T1000 (cell line): ENCODE results near the gene EMX2.
"Not testable (repeated sequence)": the region's sequence is repeated elsewhere in the genome, so short reads cannot be mapped to it uniquely, and the experiment has no call there.

ENCODE experiments used
- DNase-seq: peaks from one replicate; lab custom pipeline; 2025; ENCODE audit warnings: mixed read lengths; lab: John Stamatoyannopoulos, UW

Gene EMX2

GRCh38 chr10:117542706-117543224 lies at the start of gene EMX2:
Gene EMX2 (plus strand): TSS chr10:117542746. CDS start chr10:117543268, 522 bp downstream.
- no peak for DNase-seq

GRCh38 chr10:117496031-117496430 lies 46.5 kb upstream of the EMX2 start:
- DNase-seq: no peak

- DNase-seq: peak; percentile 68
Measured at GRCh38 chr10:117496616-117497028, 45.9 kb upstream of the EMX2 start.

- no peak for DNase-seq
Measured at GRCh38 chr10:117497736-117498135, 44.8 kb upstream of the EMX2 start.

DNA sequence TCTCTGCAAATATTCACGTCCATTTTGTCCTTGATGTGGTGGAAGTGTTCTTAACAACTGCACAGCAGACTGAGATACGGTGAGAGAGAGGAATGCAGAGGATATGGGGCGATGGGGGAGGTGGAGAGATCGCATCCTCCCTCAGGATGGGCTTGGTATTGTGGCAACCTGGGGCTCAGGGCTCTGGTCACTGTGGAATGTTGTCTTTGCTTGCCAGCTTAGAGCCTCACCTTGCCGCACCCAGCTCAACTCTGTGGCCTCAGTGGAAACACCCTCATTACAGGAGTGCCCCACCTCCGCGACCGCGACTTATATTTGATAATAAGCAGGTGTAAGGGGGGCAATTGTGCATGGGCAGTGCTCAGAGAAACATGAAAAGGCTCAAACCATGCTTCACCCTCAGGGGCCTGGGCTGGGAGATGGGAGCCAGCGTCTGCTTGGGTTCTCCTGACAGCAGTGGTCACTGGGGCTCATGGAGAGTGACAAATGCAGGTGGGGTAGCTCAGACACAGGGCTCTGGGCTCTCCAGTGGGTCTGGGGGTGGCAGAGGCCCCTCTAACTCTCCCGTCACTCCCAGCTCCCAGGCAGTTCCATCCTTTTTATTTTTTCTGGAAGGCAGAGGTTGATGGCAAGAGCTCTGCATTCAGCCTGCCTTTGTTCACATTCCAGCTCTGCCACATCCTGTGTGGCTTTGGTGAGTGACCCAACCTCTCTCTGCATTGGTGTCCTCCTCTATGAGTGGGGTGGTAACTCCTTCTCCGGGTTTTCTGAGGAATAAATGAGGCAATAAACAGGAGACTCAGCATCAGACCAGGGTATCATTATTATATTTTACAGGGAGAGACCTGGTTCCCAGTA lies 43.1 kb upstream of the EMX2 start:
- DNase-seq: no peak

- DNase-seq: no peak
Measured at GRCh38 chr10:117500456-117500855, 42.1 kb upstream of the EMX2 start.

- DNase-seq: no peak
Measured at GRCh38 chr10:117501460-117502035, 41.0 kb upstream of the EMX2 start.

- no peak for DNase-seq
Measured at GRCh38 chr10:117502421-117503243, 39.9 kb upstream of the EMX2 start.

DNA sequence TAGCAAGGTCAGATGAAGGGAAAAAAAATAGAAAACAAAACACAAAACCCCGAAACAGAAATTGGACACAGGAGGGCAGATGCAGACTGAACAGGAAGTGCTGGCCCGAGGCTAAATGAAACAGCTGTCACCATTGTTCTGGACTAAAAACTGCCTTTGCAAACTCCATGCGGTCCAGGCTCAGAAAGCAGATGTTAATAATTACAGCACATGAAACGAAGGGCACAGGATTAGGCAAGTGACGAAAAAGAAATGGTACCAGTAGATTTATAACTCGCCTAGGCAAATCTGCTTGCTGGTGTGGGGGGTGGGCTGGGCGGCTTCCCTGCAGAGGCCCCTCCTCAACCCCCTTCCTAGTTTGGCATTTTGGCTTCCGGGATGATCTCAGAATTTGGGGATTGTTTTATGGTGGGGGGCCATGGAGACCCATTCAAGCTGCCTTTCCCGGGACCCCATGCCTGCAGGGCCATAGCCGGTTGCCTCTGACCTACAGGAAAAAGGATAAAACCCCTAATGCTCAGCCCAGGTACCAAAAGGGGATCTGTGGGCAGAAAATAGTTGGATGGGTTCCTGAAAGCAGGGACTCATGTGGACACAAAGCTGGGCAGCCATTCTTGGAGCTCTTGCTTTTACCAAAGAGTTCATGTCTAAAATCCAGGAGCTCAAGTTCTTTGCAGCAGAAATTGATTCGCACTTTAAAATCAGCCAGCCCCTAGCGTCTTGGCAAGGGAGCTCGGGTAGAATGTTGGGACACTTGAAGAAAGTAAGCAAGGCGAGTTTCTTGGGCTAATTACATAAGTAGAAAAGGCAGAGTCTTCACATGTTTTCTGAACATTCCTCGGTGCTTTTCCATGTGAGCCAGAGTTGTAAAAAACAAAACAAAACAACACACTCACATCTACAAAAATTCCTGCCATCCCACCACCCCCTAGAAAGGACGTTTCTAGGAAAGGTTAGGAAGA lies 39.0 kb upstream of the EMX2 start:
- no peak for DNase-seq

GRCh38 chr10:117504562-117504961 lies 38.0 kb upstream of the EMX2 start:
- DNase-seq: no peak

DNA sequence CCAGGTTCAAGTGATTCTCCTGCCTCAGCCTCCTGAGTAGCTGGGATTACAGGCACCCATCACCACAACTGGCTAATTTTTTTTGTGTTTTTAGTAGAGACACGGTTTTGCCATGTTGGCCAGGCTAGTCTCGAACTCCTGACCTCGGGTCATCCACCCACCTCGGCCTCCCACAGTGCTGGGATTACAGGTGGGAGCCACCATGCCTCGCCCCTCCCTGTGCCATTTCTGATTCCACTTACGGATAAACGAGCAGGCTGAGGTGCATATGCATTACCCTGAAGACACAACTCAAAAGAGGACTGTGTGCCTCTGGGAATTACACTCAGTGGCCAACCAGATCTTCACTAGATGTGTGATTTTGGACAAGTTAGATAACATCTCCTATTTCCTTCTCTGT lies 35.5 kb upstream of the EMX2 start:
- DNase-seq: not testable (repeated sequence)

GRCh38 chr10:117509573-117509972 lies 33.0 kb upstream of the EMX2 start:
- DNase-seq: no peak

- DNase-seq: no peak
Measured at GRCh38 chr10:117511601-117512390, 30.8 kb upstream of the EMX2 start.

- no peak for DNase-seq
Measured at GRCh38 chr10:117514971-117515370, 27.6 kb upstream of the EMX2 start.

- no peak for DNase-seq
Measured at GRCh38 chr10:117516681-117517080, 25.9 kb upstream of the EMX2 start.

DNA sequence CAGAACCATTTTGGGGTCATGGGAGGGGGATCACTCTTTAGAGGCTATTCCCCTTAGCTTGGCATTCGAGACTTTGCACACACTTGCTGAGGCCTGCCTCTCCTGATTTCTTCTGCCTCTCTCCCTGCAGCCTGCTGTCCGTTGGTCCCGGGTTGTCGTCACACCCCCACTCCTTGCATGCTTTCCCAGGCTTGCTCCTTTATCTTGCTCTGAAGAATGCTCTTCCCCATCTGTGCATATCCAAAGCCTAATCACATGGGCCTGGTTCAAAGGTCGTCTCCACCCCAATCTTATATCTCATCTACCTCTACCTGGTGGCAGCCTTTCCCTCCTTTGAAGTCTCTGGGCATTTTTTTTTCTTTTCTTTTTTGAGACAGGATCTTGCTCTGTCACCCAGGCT lies 24.3 kb upstream of the EMX2 start:
- DNase-seq: no peak

GRCh38 chr10:117519286-117519685 lies 23.3 kb upstream of the EMX2 start:
- no peak for DNase-seq

- DNase-seq: no peak
Measured at GRCh38 chr10:117519879-117520278, 22.7 kb upstream of the EMX2 start.

GRCh38 chr10:117530791-117531190 lies 11.8 kb upstream of the EMX2 start:
- DNase-seq: no peak

DNA sequence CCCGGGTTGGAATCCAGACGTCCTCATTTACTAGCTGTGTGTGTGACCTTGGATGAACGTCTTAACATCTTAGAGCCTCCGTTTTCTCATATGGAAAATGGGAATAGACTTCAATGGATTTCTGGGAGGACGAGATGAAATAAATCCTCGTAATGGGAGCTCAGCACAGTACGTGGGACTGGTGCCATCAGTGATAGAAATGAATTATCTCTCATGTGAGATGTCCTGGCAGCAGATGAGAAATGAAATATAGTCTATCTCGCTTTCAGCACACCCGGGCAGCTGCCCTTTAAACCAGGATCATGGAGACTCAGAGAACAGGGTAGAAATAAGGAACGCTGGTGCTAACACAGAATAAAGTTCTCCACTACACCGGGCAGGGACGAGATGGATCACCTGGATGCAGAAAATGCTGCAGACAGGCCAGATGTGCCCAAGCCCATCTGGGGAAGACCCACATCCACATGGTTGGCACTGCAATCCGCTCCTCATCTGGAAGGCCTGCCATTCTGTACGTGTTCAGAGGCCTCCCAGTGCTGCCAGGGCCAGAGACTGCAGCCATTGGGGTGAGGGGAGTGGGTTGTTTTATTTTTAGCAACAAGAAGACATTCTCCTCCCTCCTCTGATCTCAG lies 11.1 kb upstream of the EMX2 start:
- no peak for DNase-seq
